PC-3 (cell line): Measurements from ENCODE around the gene ACTL6A. TPM values are rescaled to one million over a fixed set of nuclear protein-coding genes. Genes with fewer than 3 reads are reported as not detected.
A peak's percentile ranks its signal among the peaks of the same experiment; 100 is the strongest.

ENCODE experiments used
- ATAC-seq: fragments of 200-7000 bp; cut with Tn5 transposase; 2 replicates; pipeline ENCODE4 v1.9.1; 2020; ENCODE audit warnings: mild to moderate bottlenecking, moderate library complexity
- BruUV-seq: library from RNA; stranded (reverse); fragments of 400-500 nt; replicated peaks from 2 replicates; lab custom pipeline; 2021; lab: Mats Ljungman, UMichigan
- CTCF ChIA-PET: fragments of 300-600 bp; sonication (Branson Sonifier 250); formaldehyde crosslinking; loops from one replicate; lab custom pipeline; 2022; ENCODE audit warnings: antibody characterized with exemption; lab: Charles Lee
- POLR2A ChIA-PET: fragments of 300-600 bp; sonication (Branson Sonifier 250); formaldehyde crosslinking; loops from one replicate; lab custom pipeline; 2022; ENCODE audit warnings: antibody characterized with exemption; ENCODE audit not compliant: unreplicated experiment; lab: Charles Lee
- DNase-seq: peaks from one replicate; pipeline ENCODE4 v3.0.0-alpha.2; 2015
- H2AFZ ChIP-seq: fragments of 300-600 bp; sonication (generic); 2 replicates; pipeline ENCODE4 v1.6.0; 2016; ENCODE audit warnings: antibody characterized with exemption, low read length
- H3F3A ChIP-seq: fragments of 300-600 bp; sonication (generic); one replicate; pipeline ENCODE4 v1.6.0; 2017; ENCODE audit warnings: antibody characterized with exemption, low read length, control low read depth, mild to moderate bottlenecking; ENCODE audit not compliant: unreplicated experiment
- H3K27ac ChIP-seq: fragments of 300-600 bp; sonication (generic); 2 replicates; pipeline ENCODE4 v1.5.1; 2016; ENCODE audit warnings: mild to moderate bottlenecking, low read length
- H3K27me3 ChIP-seq: fragments of 300-600 bp; sonication (generic); 2 replicates; pipeline ENCODE4 v1.6.1; 2016; ENCODE audit warnings: low read length, mixed read lengths
- H3K36me3 ChIP-seq: fragments of 300-600 bp; sonication (generic); 2 replicates; pipeline ENCODE4 v1.6.1; 2016; ENCODE audit warnings: low read depth, mixed run types, low read length, mixed read lengths
- H3K4me1 ChIP-seq: fragments of 300-600 bp; sonication (generic); 2 replicates; pipeline ENCODE4 v1.5.1; 2016; ENCODE audit warnings: low read length; ENCODE audit not compliant: insufficient read depth
- H3K4me2 ChIP-seq: fragments of 300-600 bp; sonication (generic); 2 replicates; pipeline ENCODE4 v1.6.0; 2016; ENCODE audit warnings: low read length
- H3K4me3 ChIP-seq: fragments of 300-600 bp; sonication (generic); 2 replicates; pipeline ENCODE4 v1.5.1; 2016; ENCODE audit warnings: mild to moderate bottlenecking, low read length, mixed read lengths
- H3K79me2 ChIP-seq: fragments of 300-600 bp; sonication (generic); 2 replicates; pipeline ENCODE4 v1.6.1; 2017; ENCODE audit warnings: low read length, mixed read lengths
- H3K9ac ChIP-seq: fragments of 300-600 bp; sonication (generic); 2 replicates; pipeline ENCODE4 v1.6.0; 2016; ENCODE audit warnings: mild to moderate bottlenecking, low read length
- H3K9me2 ChIP-seq: fragments of 300-600 bp; sonication (generic); replicated peaks from 2 replicates; pipeline ENCODE4 v1.6.1; 2016; ENCODE audit warnings: mixed run types, low read length, mixed read lengths
- H3K9me3 ChIP-seq: fragments of 300-600 bp; sonication (generic); 2 replicates; pipeline ENCODE4 v1.6.1; 2016; ENCODE audit warnings: low read length, mixed read lengths
- H4K20me1 ChIP-seq: fragments of 300-600 bp; sonication (generic); 2 replicates; pipeline ENCODE4 v1.6.1; 2016; ENCODE audit warnings: low read length, mixed read lengths
- CTCF ChIP-seq: fragments of 300-600 bp; sonication (generic); conservative IDR thresholded peaks from 2 replicates; pipeline ENCODE4 v1.5.1; 2017; ENCODE audit warnings: antibody characterized with exemption, low read depth, mild to moderate bottlenecking, low read length
- EZH2 ChIP-seq: fragments of 300-600 bp; sonication (generic); IDR thresholded peaks from one replicate; pipeline ENCODE4 v1.6.1; 2017; ENCODE audit warnings: antibody characterized with exemption, mild to moderate bottlenecking, low read length; ENCODE audit not compliant: unreplicated experiment
- EZH2phosphoT487 ChIP-seq: fragments of 300-600 bp; sonication (generic); IDR thresholded peaks from 2 replicates; pipeline ENCODE4 v1.6.1; 2018; ENCODE audit warnings: mild to moderate bottlenecking, antibody characterized with exemption, low read length, borderline replicate concordance
- intact Hi-C: fragments of 100-400 bp; cut with micrococcal nuclease; formaldehyde crosslinking; loops from 2 replicates; pipeline ENCODE4 v1.9.0; 2023
- total RNA-seq: library from RNA; depleted of rRNA; stranded (reverse); fragments of >200 nt; gene quantifications from 2 replicates; pipeline ENCODE4 v1.2.3, GENCODE V29; 2014

Gene ACTL6A
- total RNA-seq, 1 experiment from 2014 or later: 105 TPM

DNA sequence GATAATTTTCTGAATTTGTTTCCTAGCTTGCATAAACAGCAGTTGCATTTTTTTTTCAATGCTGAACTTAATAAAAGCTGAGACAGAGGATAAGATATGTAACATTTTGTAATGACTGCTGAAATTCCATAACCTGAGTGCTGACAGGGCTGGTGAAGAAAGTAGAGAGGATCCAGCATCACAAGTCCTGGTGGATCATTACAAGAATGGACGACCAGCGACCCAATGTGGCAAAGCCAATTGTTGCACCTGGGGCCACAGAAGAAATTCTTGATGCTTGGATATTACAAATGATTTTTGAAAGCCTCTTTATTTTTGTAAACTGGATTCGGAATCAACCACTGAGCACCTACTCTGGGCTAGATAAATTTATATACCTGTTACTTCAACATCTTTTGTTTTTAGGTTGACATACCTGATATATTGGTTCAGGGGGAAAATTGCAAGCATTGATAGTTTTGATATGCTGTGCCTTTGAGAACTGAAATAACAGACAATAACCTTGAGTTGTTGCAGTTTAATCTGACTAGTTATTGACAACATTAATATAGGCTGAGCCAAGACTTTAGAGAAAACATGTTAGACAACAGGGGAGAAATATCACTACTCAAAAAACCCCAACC lies 3.9 kb upstream of the ACTL6A start:
- H4K20me1 ChIP-seq: 0 out of 2 replicates have a peak, but pooled peaks cover under 1% of the 10 kb centered on the region
- BruUV-seq: no TSS peak
- no peaks in the 10 kb centered on the region for H3K9me3 ChIP-seq
- H3K4me2 ChIP-seq: no peak overlapping the region
- H3K9me2 ChIP-seq: no peaks in the 10 kb centered on the region
- peak; percentile 95 for TF ChIP-seq CTCF
- no peak for TF ChIP-seq EZH2
- no peaks in the 10 kb centered on the region for H3F3A ChIP-seq
- DNase-seq (peak; percentile 80), ATAC-seq (no peak)
- H2AFZ ChIP-seq: no peak overlapping the region
- no peak overlapping the region for H3K9ac ChIP-seq
- H3K4me1 ChIP-seq: peaks cover under 1% of the 10 kb centered on the region
- POLR2A ChIA-PET: no interaction called here
- intact Hi-C loops: loop anchor here (1.0 kb wide), 3 partner anchors 113 to 237 kb away; no protein-coding TSS in a partner anchor
- H3K27ac ChIP-seq: no peak overlapping the region
- H3K4me3 ChIP-seq: no peak overlapping the region
- H3K36me3 ChIP-seq: no peaks in the 10 kb centered on the region
- CTCF ChIA-PET: no interaction called here
- peaks cover 7% of the 10 kb centered on the region for H3K79me2 ChIP-seq
- H3K27me3 ChIP-seq: no peaks in the 10 kb centered on the region

DNA sequence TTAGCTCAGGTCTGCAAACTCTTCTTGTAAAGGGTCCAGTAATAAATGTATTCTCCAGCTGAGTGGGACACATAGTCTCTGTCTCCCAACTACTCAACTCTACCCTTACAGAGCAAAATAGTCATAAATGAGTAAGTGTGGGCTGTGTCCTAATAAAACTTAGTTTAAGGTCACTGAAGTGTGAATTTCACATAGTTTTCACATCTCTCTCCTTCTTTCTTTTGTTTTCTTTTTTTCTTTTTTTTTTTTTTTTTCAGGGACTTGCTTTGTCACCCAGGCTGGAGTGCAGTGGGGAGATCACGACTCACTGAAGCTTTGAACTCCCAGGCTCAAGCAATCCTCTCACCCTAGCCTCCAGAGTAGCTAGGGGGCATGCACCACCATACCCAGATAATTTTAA lies 1.9 kb upstream of the ACTL6A start:
- no peaks in the 10 kb centered on the region for H3K9me3 ChIP-seq
- no peaks in the 10 kb centered on the region for H3F3A ChIP-seq
- POLR2A ChIA-PET: no interaction called here
- H4K20me1 ChIP-seq: peaks cover 11% of the 10 kb centered on the region; the same call in 1 of the 2 replicates
- intact Hi-C loops: loop anchor here (5.0 kb wide), 3 partner anchors 413 to 593 kb away; partner anchors contain the start of gene PIK3CA
- no peak overlapping the region for H2AFZ ChIP-seq
- CTCF ChIA-PET: no interaction called here
- TF ChIP-seq CTCF (no peak), EZH2 (no peak), EZH2phosphoT487 (no peak)
- no peak overlapping the region for H3K27ac ChIP-seq
- peaks cover 19% of the 10 kb centered on the region for H3K4me1 ChIP-seq
- peaks cover 26% of the 10 kb centered on the region for H3K79me2 ChIP-seq
- no peak overlapping the region for H3K4me2 ChIP-seq
- no peaks in the 10 kb centered on the region for H3K9me2 ChIP-seq
- ATAC-seq (no peak), DNase-seq (no peak)
- H3K27me3 ChIP-seq: no peaks in the 10 kb centered on the region
- no peak overlapping the region for H3K4me3 ChIP-seq
- no peak overlapping the region for H3K9ac ChIP-seq
- no TSS peak for BruUV-seq
- H3K36me3 ChIP-seq: no peaks in the 10 kb centered on the region

DNA sequence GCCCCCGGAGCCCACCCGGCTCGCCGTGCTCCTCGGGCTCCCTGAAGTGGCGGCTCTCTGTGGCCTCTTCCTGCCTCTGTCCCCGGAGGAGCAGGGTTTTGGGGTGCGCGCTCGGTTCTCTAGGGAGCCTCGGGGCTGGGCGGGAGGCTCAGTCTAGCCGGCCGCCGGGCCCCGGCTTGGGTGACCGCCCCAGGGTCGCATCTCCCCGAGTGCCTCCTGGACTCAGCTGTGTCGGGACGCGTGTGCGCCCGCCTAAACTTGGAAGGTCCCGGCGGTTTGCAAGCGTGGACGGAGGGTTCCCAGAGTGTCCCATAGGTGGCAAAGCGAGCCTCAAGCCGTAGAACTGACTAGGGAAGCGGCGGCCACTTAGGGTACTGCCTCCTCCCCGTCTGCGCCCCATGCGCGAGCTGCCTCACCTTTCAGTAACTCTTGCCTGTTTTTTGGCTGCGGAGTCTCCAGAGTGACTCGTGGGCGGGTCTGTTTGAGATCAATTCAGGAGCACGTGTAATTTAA lies 601 bp downstream of the ACTL6A start:
- no TSS peak for BruUV-seq
- Histone ChIP-seq H3K4me1 (peaks cover 23% of the 10 kb centered on the region), H4K20me1 (peaks cover 12% of the 10 kb centered on the region), H3K9ac (peak overlapping the region; percentile 87), H3K79me2 (peaks cover 51% of the 10 kb centered on the region), H3K27ac (peak overlapping the region; percentile 30), H3K4me2 (peak overlapping the region; percentile 89), H3K27me3 (no peaks in the 10 kb centered on the region), H2AFZ (peak overlapping the region; percentile 63), H3K9me3 (no peaks in the 10 kb centered on the region), H3F3A (no peaks in the 10 kb centered on the region), H3K4me3 (peak overlapping the region; percentile 89), H3K9me2 (no peaks in the 10 kb centered on the region), H3K36me3 (no peaks in the 10 kb centered on the region)
- ATAC-seq (peak; percentile 64), DNase-seq (peak; percentile 69)
- TF ChIP-seq CTCF (peak; percentile 37; the same call in 1 of the 2 replicates), EZH2 (no peak)
- intact Hi-C loops: loop anchor here (2.0 to 5.0 kb wide), 4 partner anchors 41 to 596 kb away; partner anchors contain the start of genes MRPL47, NDUFB5 and PIK3CA
- POLR2A ChIA-PET: interaction anchor here (0.7 kb wide), 1 partner anchor 136 kb away, joined by 3 read pairs; no protein-coding TSS in a partner anchor
- CTCF ChIA-PET: interaction anchor here (1.1 kb wide), 1 partner anchor 133 kb away, joined by 4 read pairs; no protein-coding TSS in a partner anchor
